ENCODE data around the gene RAB5A.
"Not testable (repeated sequence)": the region's sequence is repeated elsewhere in the genome, so short reads cannot be mapped to it uniquely, and the experiment has no call there.

The RAB5A gene

GRCh38 chr3:19960696-19961095 is 13.8 kb downstream of the RAB5A start:
- DNase-seq (ENCODE audit: low spot score): no peak
- no peak for TF ChIP-seq CTCF (IDR thresholded peaks at IDR 0.05; ENCODE audit: extremely low read depth, insufficient read depth, missing control alignments)
- in situ Hi-C loops (cut with MboI; ENCODE audit: low pct_unique_long_range_greater_than_20kb, low sequenced_read_pairs, unreplicated experiment): no loop called here

GRCh38 chr3:19961960-19962359 is 15.1 kb downstream of the RAB5A start:
- no peak for TF ChIP-seq CTCF (IDR thresholded peaks at IDR 0.05; ENCODE audit: extremely low read depth, insufficient read depth, missing control alignments)
- in situ Hi-C loops (cut with MboI; ENCODE audit: low pct_unique_long_range_greater_than_20kb, low sequenced_read_pairs, unreplicated experiment): no loop called here
- DNase-seq (ENCODE audit: low spot score): no peak

GRCh38 chr3:19967208-19967607 is 20.3 kb downstream of the RAB5A start:
- no peak for DNase-seq (ENCODE audit: low spot score)
- in situ Hi-C loops (cut with MboI; ENCODE audit: low pct_unique_long_range_greater_than_20kb, low sequenced_read_pairs, unreplicated experiment): no loop called here
- TF ChIP-seq CTCF (IDR thresholded peaks at IDR 0.05; ENCODE audit: extremely low read depth, insufficient read depth, missing control alignments): no peak

- no peak for TF ChIP-seq CTCF (IDR thresholded peaks at IDR 0.05; ENCODE audit: extremely low read depth, insufficient read depth, missing control alignments)
- no peak for DNase-seq (ENCODE audit: low spot score)
- in situ Hi-C loops (cut with MboI; ENCODE audit: low pct_unique_long_range_greater_than_20kb, low sequenced_read_pairs, unreplicated experiment): no loop called here
Measured at GRCh38 chr3:19967812-19968211, 20.9 kb downstream of the RAB5A start.

GRCh38 chr3:19970327-19970726 is 23.4 kb downstream of the RAB5A start:
- no peak for DNase-seq (ENCODE audit: low spot score)
- in situ Hi-C loops (cut with MboI; ENCODE audit: low pct_unique_long_range_greater_than_20kb, low sequenced_read_pairs, unreplicated experiment): no loop called here
- no peak for TF ChIP-seq CTCF (IDR thresholded peaks at IDR 0.05; ENCODE audit: extremely low read depth, insufficient read depth, missing control alignments)

GRCh38 chr3:19972054-19972453 is 25.2 kb downstream of the RAB5A start:
- in situ Hi-C loops (cut with MboI; ENCODE audit: low pct_unique_long_range_greater_than_20kb, low sequenced_read_pairs, unreplicated experiment): no loop called here
- DNase-seq (ENCODE audit: low spot score): no peak
- no peak for TF ChIP-seq CTCF (IDR thresholded peaks at IDR 0.05; ENCODE audit: extremely low read depth, insufficient read depth, missing control alignments)

- in situ Hi-C loops (cut with MboI; ENCODE audit: low pct_unique_long_range_greater_than_20kb, low sequenced_read_pairs, unreplicated experiment); DNase-seq (ENCODE audit: low spot score): not testable (repeated sequence)
Measured at GRCh38 chr3:19988904-19989303, 42.0 kb downstream of the RAB5A start.
